Caco-2 (cell line): ENCODE data around the gene CD244. TPM values are rescaled to one million over a fixed set of nuclear protein-coding genes. Genes with fewer than 3 reads are reported as not detected.

Experiments
- BruUV-seq: library from RNA; stranded (reverse); fragments of 400-500 nt; replicated peaks from 2 replicates; lab custom pipeline; 2021; lab: Mats Ljungman, UMichigan
- CTCF ChIA-PET: fragments of 300-600 bp; sonication (Branson Sonifier 250); formaldehyde crosslinking; loops from one replicate; lab custom pipeline; 2022; ENCODE audit warnings: antibody characterized with exemption; lab: Charles Lee
- POLR2A ChIA-PET: fragments of 300-600 bp; sonication (Branson Sonifier 250); formaldehyde crosslinking; loops from one replicate; lab custom pipeline; 2022; ENCODE audit warnings: antibody characterized with exemption; lab: Charles Lee
- DNase-seq, 2 experiments: peaks; one replicate each; pipeline versions ENCODE4 v3.0.0 to v3.0.0-alpha.2; 2020 to 2022
- H3K27me3 ChIP-seq: replicated peaks from 2 replicates; pipeline ENCODE4 v1.6.0; 2011; ENCODE audit warnings: low read length; ENCODE audit not compliant: control insufficient read depth, insufficient read depth
- H3K36me3 ChIP-seq: 2 replicates; pipeline ENCODE4 v1.5.1; 2011; ENCODE audit warnings: low read length; ENCODE audit not compliant: control insufficient read depth, insufficient read depth
- H3K4me1 ChIP-seq: fragments of 250-450 bp; sonication (Bioruptor Pico); 2 replicates; pipeline ENCODE4 v1.5.1; 2020; ENCODE audit warnings: mild to moderate bottlenecking
- H3K4me3 ChIP-seq: 2 replicates; pipeline ENCODE4 v1.5.1; 2011; ENCODE audit warnings: low read depth, mild to moderate bottlenecking, control low read depth, low read length
- H3K9me3 ChIP-seq: fragments of 250-450 bp; sonication (Bioruptor Pico); 2 replicates; pipeline ENCODE4 v1.5.1; 2020; ENCODE audit warnings: mild to moderate bottlenecking, moderate library complexity
- H3K27ac Mint-ChIP-seq: one replicate; pipeline ENCODE4 v1.8.0; 2022; ENCODE audit warnings: mixed read lengths; ENCODE audit not compliant: unreplicated experiment
- H3K27me3 Mint-ChIP-seq: one replicate; pipeline ENCODE4 v1.8.0; 2022; ENCODE audit warnings: mixed read lengths; ENCODE audit not compliant: insufficient read depth, unreplicated experiment
- H3K36me3 Mint-ChIP-seq: one replicate; pipeline ENCODE4 v1.8.0; 2022; ENCODE audit warnings: mild to moderate bottlenecking, mixed read lengths; ENCODE audit not compliant: insufficient read depth, unreplicated experiment
- H3K4me1 Mint-ChIP-seq: one replicate; pipeline ENCODE4 v1.8.0; 2022; ENCODE audit warnings: low read depth, mixed read lengths; ENCODE audit not compliant: unreplicated experiment
- H3K4me3 Mint-ChIP-seq: one replicate; pipeline ENCODE4 v1.8.0; 2022; ENCODE audit warnings: mild to moderate bottlenecking, moderate library complexity, mixed read lengths; ENCODE audit not compliant: unreplicated experiment
- H3K9me3 Mint-ChIP-seq: one replicate; pipeline ENCODE4 v1.8.0; 2022; ENCODE audit warnings: mixed read lengths; ENCODE audit not compliant: unreplicated experiment
- intact Hi-C: fragments of 100-400 bp; cut with micrococcal nuclease; formaldehyde crosslinking; loops from one replicate; pipeline ENCODE4 v1.10.0; 2022; ENCODE audit not compliant: unreplicated experiment
- total RNA-seq: library from RNA; stranded (reverse); gene quantifications from 2 replicates; pipeline ENCODE4 v1.2.3, GENCODE V29; 2022
- TF ChIP-seq, protein P1 (sequence below), 2 experiments: fragments of 200-600 bp in 1 of 2; IDR thresholded peaks; 1 replicate in 1 of 2; 2 replicates in 1 of 2; pipeline versions ENCODE4 v1.5.1 to v1.8.0; 2011 to 2022; ENCODE audit warnings: antibody characterized with exemption in 1 of 2, control low read depth in 1 of 2, inconsistent platforms in 1 of 2, low read depth in 1 of 2, low read length in 1 of 2, mild to moderate bottlenecking in 1 of 2, moderate library complexity in 1 of 2; ENCODE audit not compliant: insufficient read depth in 1 of 2, severe bottlenecking in 1 of 2, unreplicated experiment in 1 of 2

CD244 gene
- total RNA-seq, 1 experiment from 2014 or later, result 0.11 TPM

DNA sequence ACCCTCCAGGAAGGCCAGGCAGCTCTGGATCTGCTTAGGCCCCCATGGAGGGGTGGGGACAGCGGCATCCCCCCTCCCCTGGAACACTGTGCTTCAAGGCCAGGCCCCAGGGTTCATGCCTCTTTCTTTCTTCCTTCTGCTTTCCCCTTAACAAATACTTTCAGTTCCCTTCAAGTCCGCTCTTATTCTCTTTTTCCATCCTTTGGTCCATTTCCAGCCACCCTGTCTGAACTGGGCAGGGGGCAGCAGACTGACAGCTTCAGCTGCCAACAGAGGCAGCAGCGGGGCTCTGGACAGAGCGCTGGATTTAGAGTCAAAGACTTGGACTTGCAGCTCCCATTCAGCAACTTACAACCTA is 1.1 kb upstream of the CD244 start:
- Mint-ChIP-seq H3K9me3 (no peaks in the 10 kb centered on the region), H3K4me1 (peaks cover 41% of the 10 kb centered on the region), H3K36me3 (peaks cover 5% of the 10 kb centered on the region), H3K27me3 (no peaks in the 10 kb centered on the region), H3K4me3 (no peak overlapping the region), H3K27ac (no peak overlapping the region)
- TF ChIP-seq, protein P1, sequence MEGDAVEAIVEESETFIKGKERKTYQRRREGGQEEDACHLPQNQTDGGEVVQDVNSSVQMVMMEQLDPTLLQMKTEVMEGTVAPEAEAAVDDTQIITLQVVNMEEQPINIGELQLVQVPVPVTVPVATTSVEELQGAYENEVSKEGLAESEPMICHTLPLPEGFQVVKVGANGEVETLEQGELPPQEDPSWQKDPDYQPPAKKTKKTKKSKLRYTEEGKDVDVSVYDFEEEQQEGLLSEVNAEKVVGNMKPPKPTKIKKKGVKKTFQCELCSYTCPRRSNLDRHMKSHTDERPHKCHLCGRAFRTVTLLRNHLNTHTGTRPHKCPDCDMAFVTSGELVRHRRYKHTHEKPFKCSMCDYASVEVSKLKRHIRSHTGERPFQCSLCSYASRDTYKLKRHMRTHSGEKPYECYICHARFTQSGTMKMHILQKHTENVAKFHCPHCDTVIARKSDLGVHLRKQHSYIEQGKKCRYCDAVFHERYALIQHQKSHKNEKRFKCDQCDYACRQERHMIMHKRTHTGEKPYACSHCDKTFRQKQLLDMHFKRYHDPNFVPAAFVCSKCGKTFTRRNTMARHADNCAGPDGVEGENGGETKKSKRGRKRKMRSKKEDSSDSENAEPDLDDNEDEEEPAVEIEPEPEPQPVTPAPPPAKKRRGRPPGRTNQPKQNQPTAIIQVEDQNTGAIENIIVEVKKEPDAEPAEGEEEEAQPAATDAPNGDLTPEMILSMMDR (IDR thresholded peaks at IDR 0.05; ENCODE audit: insufficient read depth in 1 of 2, low read depth in 1 of 2, low read length in 1 of 2, severe bottlenecking in 1 of 2, unreplicated experiment in 1 of 2), result no peak
- Histone ChIP-seq H3K27me3 (no peaks in the 10 kb centered on the region), H3K4me1 (peaks cover 46% of the 10 kb centered on the region), H3K9me3 (0 out of 2 replicates have a peak, but pooled peaks cover 3% of the 10 kb centered on the region), H3K4me3 (no peak overlapping the region), H3K36me3 (no peaks in the 10 kb centered on the region)
- no peak for DNase-seq
- intact Hi-C loops, result no loop called here
- no TSS peak for BruUV-seq
- ChIA-PET POLR2A (no interaction called here), CTCF (no interaction called here)

DNA sequence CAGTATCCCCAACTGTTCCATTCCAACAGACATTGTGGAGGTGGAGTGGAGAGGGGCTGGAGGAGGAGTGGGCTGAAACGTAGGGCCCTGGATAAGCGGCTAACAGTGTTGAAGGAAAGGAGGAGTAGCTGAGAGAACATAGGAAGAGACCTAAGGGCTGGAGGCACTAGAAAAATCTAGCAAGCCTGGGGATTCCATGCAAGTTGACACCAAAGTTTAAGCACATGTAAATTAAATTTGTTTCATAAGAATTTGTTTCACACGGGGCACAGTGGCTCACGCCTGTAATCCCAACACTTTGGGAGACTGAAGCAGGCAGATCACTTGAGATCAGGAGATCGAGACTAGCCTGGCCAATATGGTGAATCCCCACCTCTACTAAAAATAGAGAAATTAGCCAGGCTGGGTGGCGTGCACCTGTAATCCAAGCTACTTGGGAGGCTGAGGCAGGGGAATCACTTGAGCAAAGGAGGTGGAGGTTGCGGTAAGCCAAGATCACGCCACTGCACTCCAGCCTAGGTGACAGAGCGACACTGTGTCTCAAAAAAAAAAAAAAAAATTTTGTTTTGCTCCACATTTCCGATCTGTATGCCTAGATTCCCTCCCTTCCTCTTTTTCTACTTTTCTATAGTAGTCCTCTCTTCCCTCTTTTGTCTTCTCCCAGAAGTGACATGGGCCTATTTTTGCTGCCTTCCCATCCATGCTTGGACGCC is 530 bp upstream of the CD244 start:
- H3K27me3 ChIP-seq, result no peaks in the 10 kb centered on the region
- no peak overlapping the region for H3K4me3 ChIP-seq
- Mint-ChIP-seq H3K27ac (peak overlapping the region; percentile 12), H3K9me3 (no peaks in the 10 kb centered on the region), H3K4me3 (no peak overlapping the region), H3K4me1 (peaks cover 37% of the 10 kb centered on the region), H3K36me3 (peaks cover 5% of the 10 kb centered on the region), H3K27me3 (no peaks in the 10 kb centered on the region)
- DNase-seq, result no peak
- intact Hi-C loops, result no loop called here
- peaks cover 42% of the 10 kb centered on the region for H3K4me1 ChIP-seq
- BruUV-seq, result no TSS peak
- 0 out of 2 replicates have a peak, but pooled peaks cover 3% of the 10 kb centered on the region for H3K9me3 ChIP-seq
- no peaks in the 10 kb centered on the region for H3K36me3 ChIP-seq
- POLR2A ChIA-PET, result no interaction called here
- TF ChIP-seq, protein P1 (IDR thresholded peaks at IDR 0.05; ENCODE audit: insufficient read depth in 1 of 2, low read depth in 1 of 2, low read length in 1 of 2, severe bottlenecking in 1 of 2, unreplicated experiment in 1 of 2), result no peak
- CTCF ChIA-PET, result interaction anchor here (0.7 kb wide), 1 partner anchor 520 kb away, joined by 5 read pairs; no protein-coding TSS in a partner anchor

DNA sequence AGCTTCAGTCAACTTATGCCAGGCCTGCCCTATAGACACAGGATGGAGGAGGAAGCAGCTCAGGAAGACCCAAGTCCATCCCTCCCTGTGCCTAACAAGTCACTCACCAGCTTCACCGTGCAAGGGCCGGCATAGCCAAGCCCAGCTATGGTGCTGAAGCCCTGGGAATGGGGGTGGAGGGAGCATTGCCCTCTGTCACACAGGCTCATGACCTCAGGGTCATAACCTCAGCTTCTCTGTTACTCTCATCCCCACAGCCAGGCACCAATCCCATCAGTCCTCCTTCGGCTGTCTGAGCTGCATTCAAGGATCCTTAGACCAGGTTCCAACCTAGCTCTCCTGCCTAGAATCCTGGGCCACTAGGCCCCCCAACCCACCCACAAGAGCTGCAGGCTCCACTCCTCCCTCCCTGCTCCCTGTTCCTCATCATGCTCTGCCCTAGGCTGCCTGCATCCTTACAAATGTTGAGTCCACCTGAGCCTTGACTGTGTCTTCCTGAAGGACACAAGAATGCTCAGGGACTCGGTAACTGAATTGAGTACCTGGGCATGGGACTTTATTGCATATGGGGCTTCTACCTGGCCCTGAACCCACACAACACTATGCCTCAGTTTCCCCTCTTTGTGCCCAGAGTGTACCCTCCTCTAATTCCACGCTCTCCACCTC is 1.7 kb downstream of the CD244 start:
- Histone ChIP-seq H3K36me3 (no peaks in the 10 kb centered on the region), H3K4me3 (no peak overlapping the region), H3K9me3 (0 out of 2 replicates have a peak, but pooled peaks cover 3% of the 10 kb centered on the region), H3K4me1 (peaks cover 21% of the 10 kb centered on the region), H3K27me3 (no peaks in the 10 kb centered on the region)
- Mint-ChIP-seq H3K4me3 (no peak overlapping the region), H3K27ac (no peak overlapping the region), H3K9me3 (no peaks in the 10 kb centered on the region), H3K36me3 (peaks cover 5% of the 10 kb centered on the region), H3K27me3 (no peaks in the 10 kb centered on the region), H3K4me1 (peaks cover 19% of the 10 kb centered on the region)
- no TSS peak for BruUV-seq
- intact Hi-C loops, result no loop called here
- CTCF ChIA-PET, result no interaction called here
- DNase-seq, result no peak
- POLR2A ChIA-PET, result no interaction called here
- TF ChIP-seq, protein P1 (IDR thresholded peaks at IDR 0.05; ENCODE audit: insufficient read depth in 1 of 2, low read depth in 1 of 2, low read length in 1 of 2, severe bottlenecking in 1 of 2, unreplicated experiment in 1 of 2), result no peak
